ENCODE results near the gene SIM2. TPM values are rescaled to one million over a fixed set of nuclear protein-coding genes. Genes with fewer than 3 reads are reported as not detected.

SIM2 gene
- polyA plus RNA-seq, 4 donors = 0.04 to 0.28 TPM; not detected in 2

GRCh38 chr21:36700971-36701755 is 2.2 kb downstream of the SIM2 start:
- FAIRE-seq (no peak), DNase-seq (peak in 1 of 2 donors; percentile 39)
- H3K9me3 ChIP-seq (ENCODE audit: control insufficient read depth in 2 of 2, insufficient read depth in 1 of 2, low read depth in 1 of 2, low read length in 1 of 2) = peaks cover 0 to 6% of the 10 kb centered on the region in 2 donors
- H3K27me3 ChIP-seq (ENCODE audit: control insufficient read depth in 3 of 3, insufficient read depth in 3 of 3, low read length in 3 of 3) = peaks cover 35 to 92% (median 84%) of the 10 kb centered on the region in 3 donors
- H3K27ac ChIP-seq (ENCODE audit: low read depth in 1 of 3, low read length in 2 of 3) = no peak overlapping the region
- WGBS, 3 donors = 1 to 4% (median 3%) methylated on average over 53 to 65 of the region's 65 CpGs
- H3K4me1 ChIP-seq (ENCODE audit: control insufficient read depth in 3 of 3, insufficient read depth in 2 of 3, low read depth in 1 of 3, low read length in 2 of 3) = peaks cover 4 to 5% (median 4%) of the 10 kb centered on the region in 3 donors
- no peaks in the 10 kb centered on the region for H3K36me3 ChIP-seq (ENCODE audit: control insufficient read depth in 3 of 3, insufficient read depth in 2 of 3, low read depth in 1 of 3, low read length in 3 of 3)
- H3K4me3 ChIP-seq (ENCODE audit: low read depth in 1 of 3, low read length in 3 of 3) = peak overlapping the region in 1 of 3 donors; percentile 29

- Histone ChIP-seq H3K36me3 (ENCODE audit: control insufficient read depth in 3 of 3, insufficient read depth in 2 of 3, low read depth in 1 of 3, low read length in 3 of 3) (no peaks in the 10 kb centered on the region), H3K27ac (ENCODE audit: low read depth in 1 of 3, low read length in 2 of 3) (no peak overlapping the region), H3K9me3 (ENCODE audit: control insufficient read depth in 2 of 2, insufficient read depth in 1 of 2, low read depth in 1 of 2, low read length in 1 of 2) (peaks cover 0 to 6% of the 10 kb centered on the region in 2 donors), H3K4me3 (ENCODE audit: low read depth in 1 of 3, low read length in 3 of 3) (no peak overlapping the region), H3K4me1 (ENCODE audit: control insufficient read depth in 3 of 3, insufficient read depth in 2 of 3, low read depth in 1 of 3, low read length in 2 of 3) (peaks cover 4 to 5% (median 4%) of the 10 kb centered on the region in 3 donors), H3K27me3 (ENCODE audit: control insufficient read depth in 3 of 3, insufficient read depth in 3 of 3, low read length in 3 of 3) (peaks cover 30 to 92% (median 84%) of the 10 kb centered on the region in 3 donors)
- FAIRE-seq = no peak
- WGBS, 3 donors = 7 to 8% (median 8%) methylated on average over 26 of the region's 26 CpGs
- DNase-seq = no peak
Observed at GRCh38 chr21:36701756-36702621, 3.1 kb downstream of the SIM2 start.

GRCh38 chr21:36702622-36702968 is 3.7 kb downstream of the SIM2 start:
- no peak for DNase-seq
- Histone ChIP-seq H3K27me3 (ENCODE audit: control insufficient read depth in 3 of 3, insufficient read depth in 3 of 3, low read length in 3 of 3) (peaks cover 29 to 92% (median 84%) of the 10 kb centered on the region in 3 donors), H3K27ac (ENCODE audit: low read depth in 1 of 3, low read length in 2 of 3) (no peak overlapping the region), H3K4me3 (ENCODE audit: low read depth in 1 of 3, low read length in 3 of 3) (no peak overlapping the region), H3K9me3 (ENCODE audit: control insufficient read depth in 2 of 2, insufficient read depth in 1 of 2, low read depth in 1 of 2, low read length in 1 of 2) (peaks cover 0 to 2% of the 10 kb centered on the region in 2 donors), H3K36me3 (ENCODE audit: control insufficient read depth in 3 of 3, insufficient read depth in 2 of 3, low read depth in 1 of 3, low read length in 3 of 3) (no peaks in the 10 kb centered on the region), H3K4me1 (ENCODE audit: control insufficient read depth in 3 of 3, insufficient read depth in 2 of 3, low read depth in 1 of 3, low read length in 2 of 3) (peaks cover 4 to 5% (median 4%) of the 10 kb centered on the region in 3 donors)
- no peak for FAIRE-seq
- WGBS, 3 donors = 15 to 30% (median 19%) methylated on average over 6 of the region's 6 CpGs

- Histone ChIP-seq H3K36me3 (ENCODE audit: control insufficient read depth in 3 of 3, insufficient read depth in 2 of 3, low read depth in 1 of 3, low read length in 3 of 3) (no peaks in the 10 kb centered on the region), H3K27me3 (ENCODE audit: control insufficient read depth in 3 of 3, insufficient read depth in 3 of 3, low read length in 3 of 3) (peaks cover 24 to 92% (median 82%) of the 10 kb centered on the region in 3 donors), H3K27ac (ENCODE audit: low read depth in 1 of 3, low read length in 2 of 3) (no peak overlapping the region), H3K9me3 (ENCODE audit: control insufficient read depth in 2 of 2, insufficient read depth in 1 of 2, low read depth in 1 of 2, low read length in 1 of 2) (peaks cover 0 to 2% of the 10 kb centered on the region in 2 donors), H3K4me3 (ENCODE audit: low read depth in 1 of 3, low read length in 3 of 3) (no peak overlapping the region), H3K4me1 (ENCODE audit: control insufficient read depth in 3 of 3, insufficient read depth in 2 of 3, low read depth in 1 of 3, low read length in 2 of 3) (peaks cover 4 to 5% (median 5%) of the 10 kb centered on the region in 3 donors)
- 27 to 52% (median 33%) methylated on average over 3 of the region's 3 CpGs for WGBS, 3 donors
- no peak for FAIRE-seq
- DNase-seq = no peak
Observed at GRCh38 chr21:36703123-36703522, 4.2 kb downstream of the SIM2 start.

GRCh38 chr21:36703626-36704280 is 4.8 kb downstream of the SIM2 start:
- H3K4me1 ChIP-seq (ENCODE audit: control insufficient read depth in 3 of 3, insufficient read depth in 2 of 3, low read depth in 1 of 3, low read length in 2 of 3) = peaks cover 4 to 8% (median 5%) of the 10 kb centered on the region in 3 donors
- DNase-seq (no peak), FAIRE-seq (no peak)
- peaks cover 0 to 2% of the 10 kb centered on the region in 2 donors for H3K9me3 ChIP-seq (ENCODE audit: control insufficient read depth in 2 of 2, insufficient read depth in 1 of 2, low read depth in 1 of 2, low read length in 1 of 2)
- no peak overlapping the region for H3K4me3 ChIP-seq (ENCODE audit: low read depth in 1 of 3, low read length in 3 of 3)
- no peaks in the 10 kb centered on the region for H3K36me3 ChIP-seq (ENCODE audit: control insufficient read depth in 3 of 3, insufficient read depth in 2 of 3, low read depth in 1 of 3, low read length in 3 of 3)
- no peak overlapping the region for H3K27ac ChIP-seq (ENCODE audit: low read depth in 1 of 3, low read length in 2 of 3)
- 9 to 10% (median 9%) methylated on average over 15 of the region's 15 CpGs for WGBS, 3 donors
- H3K27me3 ChIP-seq (ENCODE audit: control insufficient read depth in 3 of 3, insufficient read depth in 3 of 3, low read length in 3 of 3) = peaks cover 21 to 93% (median 82%) of the 10 kb centered on the region in 3 donors

GRCh38 chr21:36704281-36704957 is 5.5 kb downstream of the SIM2 start:
- 3 to 5% (median 3%) methylated on average over 42 to 49 of the region's 49 CpGs for WGBS, 3 donors
- Histone ChIP-seq H3K36me3 (ENCODE audit: control insufficient read depth in 3 of 3, insufficient read depth in 2 of 3, low read depth in 1 of 3, low read length in 3 of 3) (no peaks in the 10 kb centered on the region), H3K4me3 (ENCODE audit: low read depth in 1 of 3, low read length in 3 of 3) (no peak overlapping the region), H3K9me3 (ENCODE audit: control insufficient read depth in 2 of 2, insufficient read depth in 1 of 2, low read depth in 1 of 2, low read length in 1 of 2) (peaks cover 0 to 2% of the 10 kb centered on the region in 2 donors), H3K27ac (ENCODE audit: low read depth in 1 of 3, low read length in 2 of 3) (no peak overlapping the region), H3K4me1 (ENCODE audit: control insufficient read depth in 3 of 3, insufficient read depth in 2 of 3, low read depth in 1 of 3, low read length in 2 of 3) (peaks cover 2 to 9% (median 5%) of the 10 kb centered on the region in 3 donors), H3K27me3 (ENCODE audit: control insufficient read depth in 3 of 3, insufficient read depth in 3 of 3, low read length in 3 of 3) (peaks cover 18 to 99% (median 87%) of the 10 kb centered on the region in 3 donors)
- FAIRE-seq = no peak
- DNase-seq = no peak

GRCh38 chr21:36704958-36705678 is 6.2 kb downstream of the SIM2 start:
- H3K27ac ChIP-seq (ENCODE audit: low read depth in 1 of 3, low read length in 2 of 3) = no peak overlapping the region
- peaks cover 17 to 99% (median 86%) of the 10 kb centered on the region in 3 donors for H3K27me3 ChIP-seq (ENCODE audit: control insufficient read depth in 3 of 3, insufficient read depth in 3 of 3, low read length in 3 of 3)
- H3K36me3 ChIP-seq (ENCODE audit: control insufficient read depth in 3 of 3, insufficient read depth in 2 of 3, low read depth in 1 of 3, low read length in 3 of 3) = no peaks in the 10 kb centered on the region
- WGBS, 3 donors = 5 to 9% (median 6%) methylated on average over 38 to 39 of the region's 39 CpGs
- DNase-seq (no peak), FAIRE-seq (no peak)
- no peak overlapping the region for H3K4me3 ChIP-seq (ENCODE audit: low read depth in 1 of 3, low read length in 3 of 3)
- H3K4me1 ChIP-seq (ENCODE audit: control insufficient read depth in 3 of 3, insufficient read depth in 2 of 3, low read depth in 1 of 3, low read length in 2 of 3) = peaks cover 2 to 11% (median 6%) of the 10 kb centered on the region in 3 donors
- peaks cover 0 to 2% of the 10 kb centered on the region in 2 donors for H3K9me3 ChIP-seq (ENCODE audit: control insufficient read depth in 2 of 2, insufficient read depth in 1 of 2, low read depth in 1 of 2, low read length in 1 of 2)
